GM18870 (cell line): ENCODE data around the gene UBTD2.
"Not testable (repeated sequence)": the region's sequence is repeated elsewhere in the genome, so short reads cannot be mapped to it uniquely, and the experiment has no call there.

Source experiments
- ATAC-seq: cut with Tn5 transposase; IDR thresholded peaks from one replicate; pipeline ENCODE4 v1.9.1; 2021; ENCODE audit warnings: moderate library complexity; ENCODE audit not compliant: unreplicated experiment

Gene UBTD2, protein sequence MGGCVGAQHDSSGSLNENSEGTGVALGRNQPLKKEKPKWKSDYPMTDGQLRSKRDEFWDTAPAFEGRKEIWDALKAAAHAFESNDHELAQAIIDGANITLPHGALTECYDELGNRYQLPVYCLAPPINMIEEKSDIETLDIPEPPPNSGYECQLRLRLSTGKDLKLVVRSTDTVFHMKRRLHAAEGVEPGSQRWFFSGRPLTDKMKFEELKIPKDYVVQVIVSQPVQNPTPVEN

DNA sequence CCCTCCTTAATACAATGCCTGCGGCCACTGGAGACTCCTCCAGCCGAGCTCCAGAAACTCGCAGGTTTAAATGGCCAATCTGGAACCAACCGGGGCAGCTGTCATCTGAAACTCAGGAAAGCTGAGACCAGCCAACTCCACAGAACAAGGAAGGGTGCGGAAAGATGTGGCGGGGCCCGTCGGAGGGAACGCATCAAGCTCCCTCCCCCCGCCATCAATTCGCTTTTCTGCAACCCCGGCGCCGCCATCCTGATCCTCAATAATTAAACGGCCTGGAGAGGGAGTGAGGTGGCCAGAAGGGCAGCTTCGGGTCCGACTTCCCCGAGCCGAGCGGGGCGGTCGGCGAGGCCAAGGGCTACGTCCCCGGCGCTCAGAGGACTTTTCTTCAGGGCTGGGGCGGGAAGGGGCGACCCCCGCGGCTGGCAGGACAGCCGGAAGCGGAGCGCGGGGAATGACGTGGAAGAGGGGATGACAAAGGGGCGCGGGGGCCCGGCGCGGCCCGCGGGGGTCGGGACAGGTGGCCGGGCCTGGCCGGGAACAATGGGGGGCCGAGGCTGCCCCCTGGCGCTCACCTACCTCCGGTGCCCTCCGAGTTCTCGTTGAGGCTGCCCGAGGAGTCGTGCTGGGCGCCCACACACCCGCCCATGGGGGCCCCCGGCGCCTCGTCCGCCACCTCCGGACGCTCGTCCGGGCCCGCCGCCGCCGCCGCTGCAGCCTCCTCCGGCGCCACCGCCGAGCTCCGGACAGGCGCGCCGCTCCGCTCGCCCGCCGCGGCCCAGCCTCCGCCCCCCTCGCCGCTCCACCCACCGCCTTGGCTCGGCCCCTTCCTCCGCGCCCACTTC, at the start of gene UBTD2:
Gene UBTD2 (minus strand): TSS at position 745 of the 842 bp plus-strand sequence. CDS start 99 bp downstream, at position 646.
- ATAC-seq = peak; percentile 73

DNA sequence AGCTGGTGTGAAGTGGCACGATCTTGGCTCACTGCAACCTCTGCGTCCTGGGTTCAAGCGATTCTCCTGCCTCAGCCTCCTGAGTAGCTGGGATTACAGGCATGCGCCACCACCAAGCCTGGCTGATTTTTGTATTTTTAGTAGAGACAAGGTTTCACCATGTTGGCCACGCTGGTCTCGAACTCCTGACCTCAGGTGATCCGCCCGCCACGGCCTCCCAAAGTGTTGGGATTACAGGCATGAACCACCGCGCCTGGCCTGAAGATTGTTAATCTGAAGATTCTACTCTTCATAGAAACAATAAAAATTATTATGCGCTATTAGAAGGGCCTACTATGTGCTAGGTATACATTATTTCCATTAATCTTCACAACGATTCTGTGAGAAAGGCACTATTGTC, 43.3 kb upstream of the UBTD2 start:
- ATAC-seq = not testable (repeated sequence)

DNA sequence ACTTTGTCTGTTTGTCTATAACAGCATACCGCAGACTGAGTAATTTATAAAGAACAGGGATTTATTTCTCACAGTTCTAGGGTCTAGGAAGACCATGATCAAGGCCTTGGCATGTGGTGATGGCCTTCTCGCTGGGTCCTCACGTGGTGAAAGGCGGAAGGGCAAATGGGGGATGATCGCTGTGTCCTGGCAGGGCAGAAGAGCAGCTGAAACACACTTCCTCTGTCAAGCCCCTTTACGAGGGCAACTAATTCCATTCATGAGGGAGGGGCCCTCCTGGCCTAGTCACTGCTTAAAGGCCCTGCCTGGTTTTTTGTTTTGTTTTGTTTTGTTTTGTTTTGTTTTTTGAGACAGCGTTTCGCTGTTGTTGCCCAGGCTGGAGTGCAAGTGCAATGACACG, 41.9 kb upstream of the UBTD2 start:
- no peak for ATAC-seq

DNA sequence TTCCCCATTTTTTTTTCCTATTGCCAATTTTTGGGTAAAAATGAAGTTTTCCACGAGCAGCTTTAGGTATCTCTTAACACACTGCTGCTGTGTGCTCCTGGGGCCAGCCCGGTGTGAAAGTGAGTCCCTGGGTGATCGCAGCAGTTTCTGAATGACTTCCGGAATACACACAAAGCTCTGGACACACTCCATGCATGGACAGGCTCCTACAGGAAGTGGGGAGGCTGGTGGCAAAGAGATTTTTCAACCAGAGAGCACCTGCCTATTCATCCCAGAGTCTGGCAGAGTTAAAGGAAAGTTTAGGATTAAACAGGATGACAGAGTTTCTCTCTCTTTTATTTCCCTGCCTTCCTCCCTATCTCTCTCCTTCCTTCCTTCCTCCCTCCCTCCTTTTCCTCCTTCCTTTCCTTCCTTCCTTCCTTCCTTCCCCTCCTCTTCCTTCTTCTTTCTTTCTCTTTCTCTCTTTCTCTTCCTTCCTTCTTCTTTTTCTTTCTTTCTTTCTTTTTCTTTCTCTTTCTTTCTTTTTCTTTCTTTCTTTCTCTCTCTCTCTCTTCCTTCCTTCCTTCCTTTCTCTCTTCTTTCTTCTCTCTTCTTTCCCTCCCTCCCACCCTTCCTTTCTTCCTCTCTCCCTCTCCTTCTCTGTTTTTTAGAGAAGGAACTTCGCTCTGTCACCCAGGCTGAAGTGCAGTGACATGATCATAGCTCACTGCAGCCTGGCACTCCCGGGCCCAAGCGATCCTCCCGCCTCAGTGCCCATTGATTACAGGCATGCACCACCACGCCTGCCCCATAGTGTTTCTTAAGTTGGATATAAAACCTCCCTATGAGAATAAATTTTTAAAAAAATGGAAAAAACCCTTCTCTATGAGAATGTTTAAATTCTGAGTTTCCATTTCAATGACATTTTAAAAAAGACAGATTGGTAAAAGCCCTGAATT, 38.7 kb upstream of the UBTD2 start:
- peak; percentile 69 for ATAC-seq

DNA sequence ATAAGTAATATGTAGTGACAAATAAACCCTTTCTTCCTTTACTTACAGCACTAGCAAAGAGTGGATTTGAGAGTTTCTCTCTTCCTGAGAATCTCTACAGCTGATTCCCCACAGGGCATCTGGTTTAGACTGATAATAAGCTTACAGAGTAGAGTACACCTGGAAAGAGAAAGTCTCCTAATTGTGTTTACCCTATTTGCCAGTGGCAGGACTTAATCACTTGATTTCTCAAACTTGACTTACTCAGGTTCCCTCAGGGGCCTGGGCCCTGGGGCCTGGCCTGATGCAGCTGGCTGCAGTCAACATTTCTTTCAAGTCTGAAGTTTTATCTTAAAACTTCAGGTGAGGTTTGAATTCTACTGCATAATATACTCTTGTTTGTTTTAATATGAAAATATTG, 38.0 kb upstream of the UBTD2 start:
- no peak for ATAC-seq

DNA sequence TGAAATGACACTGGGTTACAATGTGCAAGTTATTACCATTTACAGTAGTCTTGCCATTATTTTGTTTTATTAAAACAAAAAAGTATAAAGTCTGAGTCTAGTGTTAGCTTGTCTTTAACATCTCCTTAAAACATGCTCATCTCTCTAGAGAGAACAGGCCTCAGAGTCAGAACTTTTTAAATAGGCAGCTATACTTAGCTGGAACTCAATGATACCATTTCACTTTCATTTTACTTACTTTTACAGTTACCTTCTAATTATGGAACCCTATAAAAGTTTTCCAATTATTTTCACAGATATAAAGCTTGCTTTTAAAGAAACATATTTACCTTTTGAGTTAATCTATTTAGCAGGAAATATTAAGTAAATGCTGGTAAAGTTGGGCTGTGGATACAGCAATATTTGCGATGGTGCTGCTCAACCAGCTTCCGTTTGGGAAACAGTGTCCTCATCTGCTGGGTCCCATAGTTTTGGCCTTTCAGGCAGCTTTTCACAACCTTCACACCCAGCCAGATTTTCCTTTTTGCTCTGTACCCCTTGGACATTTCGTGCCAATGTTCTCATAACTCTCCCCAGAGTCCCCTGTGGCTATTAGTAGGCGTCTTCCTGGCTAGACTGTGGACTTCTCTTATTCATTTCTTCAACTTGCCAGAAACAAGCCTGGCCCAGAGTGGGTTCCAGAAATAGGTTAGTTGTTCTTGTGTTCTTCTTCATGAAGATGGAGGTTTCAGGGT, 36.3 kb upstream of the UBTD2 start:
- no peak for ATAC-seq

DNA sequence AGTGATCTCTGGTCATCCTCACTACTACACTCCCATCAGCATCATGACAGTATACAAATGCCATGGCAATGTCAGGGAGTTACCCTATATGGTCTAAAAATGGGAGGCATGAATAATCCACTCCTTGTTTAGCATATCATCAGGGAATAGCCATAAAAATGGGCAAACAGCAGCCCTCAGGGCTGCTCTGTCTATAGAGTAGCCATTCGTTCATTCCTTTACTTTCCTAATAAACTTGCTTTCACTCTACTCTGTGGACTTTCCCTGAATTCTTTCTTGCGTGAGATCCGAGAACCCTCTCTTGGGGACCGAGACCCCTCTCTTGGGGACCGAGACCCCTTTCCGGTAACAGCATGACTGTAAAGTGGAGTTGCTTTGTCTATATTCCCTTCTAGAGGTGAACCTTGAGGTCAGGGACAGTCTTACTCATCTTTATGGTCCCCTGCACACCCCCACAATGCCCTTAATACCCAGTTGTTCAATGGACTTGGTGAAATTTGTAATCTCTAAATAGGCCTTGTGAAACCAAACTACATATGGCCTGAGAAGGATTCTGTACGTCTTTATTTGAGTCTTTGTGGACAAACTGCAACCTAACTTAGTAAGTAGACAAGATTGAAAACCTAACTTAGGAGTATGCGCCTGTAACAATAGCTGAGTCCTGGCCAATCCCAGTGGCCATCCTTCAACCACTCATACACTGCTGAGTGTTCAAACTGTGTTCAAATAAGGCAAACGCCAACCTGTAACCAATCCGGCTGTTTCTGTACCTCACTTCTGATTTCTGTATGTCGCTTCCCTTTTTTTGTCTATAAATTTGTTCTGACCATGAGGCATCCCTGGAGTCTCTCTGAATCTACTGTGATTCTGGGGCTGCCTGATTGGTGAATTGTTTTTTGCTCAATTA, 32.3 kb upstream of the UBTD2 start:
- ATAC-seq = peak; percentile 62

DNA sequence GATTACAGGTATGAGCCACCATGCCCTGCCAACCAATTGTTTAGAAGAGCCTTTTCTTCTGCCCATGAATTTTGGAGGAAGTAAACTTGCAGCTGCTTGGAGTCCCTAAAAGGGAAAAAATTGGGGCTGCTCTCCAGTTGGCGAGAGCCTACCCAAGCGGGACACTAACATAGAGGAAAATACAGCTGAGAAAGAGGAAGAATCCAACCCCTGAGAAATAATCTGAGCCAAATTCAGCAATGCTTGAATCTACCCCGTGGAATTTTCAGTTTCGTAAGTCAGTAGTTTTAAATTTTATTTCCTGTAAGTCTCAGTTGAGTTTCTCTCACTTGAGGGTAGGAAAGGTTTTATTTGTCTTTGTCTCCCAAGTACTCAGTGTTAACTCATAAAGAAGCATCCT, 30.4 kb upstream of the UBTD2 start:
- no peak for ATAC-seq

DNA sequence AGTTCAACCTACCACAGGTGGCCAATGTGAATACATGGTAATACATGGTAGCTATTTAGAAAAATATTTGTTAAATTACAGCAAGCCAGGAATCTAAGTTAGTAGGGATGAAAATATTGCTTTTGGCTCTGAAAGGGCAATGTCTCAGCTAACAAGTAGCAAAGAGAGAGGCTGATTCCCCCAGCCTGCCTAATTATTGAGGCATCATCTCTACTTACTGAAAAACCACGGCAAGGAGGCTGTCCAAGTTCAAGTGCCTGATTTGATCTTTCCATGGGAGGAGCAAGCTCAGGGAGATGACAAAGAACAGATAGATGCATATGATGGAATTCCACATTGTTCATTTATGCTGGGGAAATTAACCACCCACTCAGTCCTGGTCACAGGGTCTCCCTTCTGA, 28.7 kb upstream of the UBTD2 start:
- no peak for ATAC-seq

DNA sequence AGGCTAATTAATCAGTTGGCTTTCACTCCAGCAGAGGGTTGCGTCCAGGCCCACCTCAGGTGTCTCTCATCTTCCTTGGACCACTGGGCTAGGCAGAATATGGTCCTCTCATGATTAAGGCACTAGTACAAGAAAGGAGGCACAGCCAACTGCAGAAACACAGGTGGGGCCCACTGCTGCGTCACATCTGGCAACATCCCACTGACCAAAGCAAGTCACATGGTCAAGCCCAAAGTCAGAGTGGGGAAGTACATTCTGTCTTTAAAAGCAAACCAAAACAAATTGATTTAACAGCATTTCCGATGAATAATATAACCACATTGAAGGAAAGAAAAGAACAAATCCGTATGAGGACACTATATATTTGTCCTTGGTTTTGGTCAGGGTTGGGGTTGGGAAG, 28.0 kb upstream of the UBTD2 start:
- ATAC-seq = no peak

DNA sequence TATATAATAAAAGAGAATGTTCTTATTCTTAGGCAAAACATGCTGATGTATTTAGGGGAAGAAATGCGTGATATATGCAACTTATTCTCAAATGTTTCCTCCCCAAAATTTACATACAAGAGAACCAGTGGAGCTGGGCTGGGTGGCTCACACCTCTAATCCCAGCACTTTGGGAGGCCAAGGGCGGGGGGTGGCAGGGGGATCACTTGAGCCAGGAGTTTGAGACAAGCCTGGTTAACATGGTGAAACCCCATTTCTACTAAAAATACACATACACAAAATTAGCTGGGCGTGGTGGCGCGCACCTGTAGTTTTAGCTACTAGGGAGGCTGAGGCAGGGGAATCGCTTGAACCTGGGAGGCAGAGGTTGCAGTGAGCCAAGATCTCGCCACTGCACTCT, 27.5 kb upstream of the UBTD2 start:
- ATAC-seq = no peak

DNA sequence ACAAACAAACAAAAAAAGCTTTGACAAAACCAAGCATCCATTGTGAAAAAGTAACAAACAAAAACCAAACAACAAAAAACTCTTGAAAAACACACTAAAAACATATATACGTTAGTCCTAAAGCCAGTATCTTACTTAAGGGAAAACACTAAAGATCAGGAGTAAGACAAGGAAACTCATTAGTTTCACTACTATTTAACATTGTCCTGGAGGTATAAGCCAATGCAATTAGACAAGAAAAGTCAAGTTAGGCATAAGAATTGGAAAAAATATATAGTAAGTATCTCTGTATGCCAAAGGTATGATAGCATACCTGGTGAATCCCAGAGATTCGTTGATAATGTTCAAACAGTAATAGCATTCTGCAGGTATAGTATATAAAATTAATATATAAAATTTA, 21.8 kb upstream of the UBTD2 start:
- no peak for ATAC-seq

DNA sequence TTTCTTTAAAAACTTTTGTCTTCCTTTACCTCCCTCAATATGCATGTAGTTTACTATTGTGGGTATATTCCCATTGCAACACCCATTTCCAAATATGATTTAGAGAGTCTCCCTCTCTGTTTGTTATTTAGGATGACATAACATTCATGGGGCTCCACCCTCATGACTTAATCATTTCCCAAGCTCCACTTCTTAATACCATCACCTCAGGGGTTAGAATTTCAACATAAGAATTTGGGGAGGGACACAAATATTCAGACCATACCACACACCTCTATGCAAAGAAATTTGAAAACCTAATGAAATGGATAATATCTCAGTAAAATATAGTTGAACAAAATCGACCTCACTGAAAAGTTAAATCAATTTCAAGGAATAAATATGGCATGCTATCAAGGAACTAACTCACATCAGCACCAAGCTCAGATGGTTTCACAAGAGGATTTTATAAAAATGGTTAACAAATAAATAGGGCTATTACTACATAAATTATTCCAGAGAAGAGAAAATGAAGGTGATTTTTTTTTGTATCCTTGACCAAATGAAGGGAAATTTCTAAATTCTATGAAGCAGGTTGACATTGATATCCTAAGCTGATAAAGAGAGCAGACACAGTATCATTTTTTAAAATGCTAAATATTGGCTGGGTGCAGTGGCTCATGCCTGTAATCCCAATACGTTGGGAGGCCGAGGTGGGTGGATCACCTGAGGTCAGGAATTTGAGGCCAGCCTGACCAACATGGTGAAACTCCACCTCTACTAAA, 20.2 kb upstream of the UBTD2 start:
- no peak for ATAC-seq

DNA sequence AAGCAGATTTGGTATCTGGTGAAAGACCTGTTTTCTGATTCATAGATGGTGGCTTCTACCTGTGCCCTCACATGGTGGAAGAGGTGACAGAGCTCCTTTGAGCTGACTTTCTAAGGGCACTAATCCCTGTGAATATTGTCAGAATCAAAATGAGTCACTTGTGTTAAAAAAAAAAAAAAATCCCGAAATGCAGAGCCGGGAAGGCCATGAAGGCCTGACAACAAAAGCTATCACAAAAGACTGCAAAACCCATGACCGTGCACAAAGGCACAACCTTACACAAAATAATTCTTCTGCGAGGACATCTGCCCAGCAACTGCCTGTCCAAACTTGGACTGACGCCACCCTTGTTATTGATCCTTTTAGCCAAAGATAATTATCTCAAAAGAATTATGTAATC, 19.6 kb upstream of the UBTD2 start:
- no peak for ATAC-seq

DNA sequence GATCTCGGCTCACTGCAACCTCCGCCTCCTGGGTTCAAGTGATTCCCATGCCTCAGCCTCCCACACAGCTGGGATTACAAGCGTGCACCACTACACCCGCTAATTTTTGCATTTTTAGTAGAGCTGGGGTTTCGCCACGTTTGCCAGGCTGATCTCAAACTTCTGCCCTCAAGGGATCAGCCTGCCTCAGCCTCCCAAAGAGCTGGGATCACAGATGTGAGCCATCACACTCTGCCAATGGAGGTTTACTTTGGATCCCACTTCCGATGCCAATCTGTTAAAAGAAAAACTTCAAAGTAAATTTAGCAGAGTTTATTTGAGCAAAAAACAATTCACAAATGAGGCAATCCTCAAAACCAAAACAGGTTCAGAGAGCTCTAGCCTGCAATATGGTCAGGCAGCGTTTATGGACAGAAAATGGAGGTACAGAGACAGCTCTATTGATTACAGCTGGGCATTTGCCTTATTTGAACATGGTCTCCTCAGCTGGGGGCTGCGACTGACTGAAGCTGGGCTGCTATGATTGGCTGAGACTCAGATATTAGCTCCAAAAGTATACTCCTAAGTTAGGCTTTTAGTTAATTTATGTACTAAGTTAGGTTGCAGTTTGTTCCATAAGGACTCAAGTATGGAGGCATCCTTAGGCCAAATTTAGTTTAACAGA, 18.6 kb upstream of the UBTD2 start:
- ATAC-seq = no peak

DNA sequence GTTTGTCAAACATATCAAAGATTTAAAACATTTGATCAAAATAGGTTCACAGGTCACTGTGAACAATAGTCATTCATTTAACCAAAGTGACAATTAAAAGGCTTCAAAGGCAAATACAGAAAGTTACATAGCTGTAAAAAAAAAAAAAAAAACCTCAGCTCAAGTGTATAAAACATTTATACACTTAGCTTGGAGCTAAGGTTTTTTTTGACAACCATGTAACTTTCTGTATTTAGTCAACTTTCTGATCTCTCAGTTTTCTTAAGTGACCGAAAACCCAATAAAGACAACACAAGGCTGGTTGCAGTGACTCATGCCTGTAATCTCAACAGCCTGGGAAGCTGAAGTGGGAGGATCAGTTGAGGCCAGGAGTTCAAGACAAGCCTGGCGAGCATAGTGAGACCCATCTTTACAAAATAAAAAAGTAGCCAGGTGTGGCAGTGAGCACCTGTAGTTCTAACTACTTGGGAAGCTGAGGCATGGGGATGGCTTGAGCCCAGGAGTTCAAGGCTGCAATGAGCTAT, 16.4 kb upstream of the UBTD2 start:
- no peak for ATAC-seq

DNA sequence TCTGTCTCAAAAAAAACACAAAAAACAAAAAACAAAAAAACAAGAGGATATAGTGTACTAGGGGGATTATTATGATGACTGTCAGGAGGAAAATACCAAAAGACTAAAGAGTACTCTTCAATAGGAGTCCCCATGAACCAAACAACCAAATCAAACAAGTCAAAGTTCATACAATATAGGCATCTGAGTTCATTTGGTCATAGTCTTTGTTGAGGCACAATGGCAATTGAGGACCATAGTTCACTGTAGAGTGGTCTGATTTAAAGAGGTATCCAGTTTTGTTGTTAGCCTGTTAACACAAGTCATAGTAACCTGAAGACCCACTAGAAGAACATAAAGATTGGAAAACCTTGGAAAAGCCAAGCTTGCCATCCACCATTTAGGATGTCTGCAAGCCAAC, 11.3 kb upstream of the UBTD2 start:
- ATAC-seq = no peak

DNA sequence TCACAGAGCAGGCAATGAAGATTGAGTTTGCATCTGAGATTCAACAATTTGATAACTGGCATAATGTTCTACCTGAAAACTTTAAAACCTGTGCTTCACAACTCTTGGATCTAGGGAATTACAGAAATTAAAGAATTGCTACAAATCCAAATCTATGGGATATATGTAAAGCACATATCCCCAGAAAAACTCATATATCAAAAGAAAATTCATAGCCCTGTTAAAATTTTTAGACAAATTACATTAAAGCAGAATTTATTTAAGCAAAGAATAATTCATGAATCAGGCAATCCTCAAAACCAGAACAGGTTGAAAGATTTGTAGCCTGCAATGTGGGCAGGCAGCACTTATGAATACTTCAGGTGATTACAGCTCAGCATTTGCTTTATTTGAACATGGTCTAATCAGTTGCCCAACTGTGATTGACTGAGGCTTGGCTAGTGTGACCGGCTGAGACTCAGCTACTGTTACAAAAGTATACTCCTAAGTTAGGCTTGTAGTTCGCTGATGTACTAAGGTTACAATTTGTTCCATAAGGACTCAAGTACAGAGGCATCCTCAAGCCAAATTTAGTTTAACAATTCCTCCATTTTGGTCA, 10.3 kb upstream of the UBTD2 start:
- no peak for ATAC-seq
